22Rv1 (cell line): Measurements from ENCODE around the gene EDN2.

Experiments used
- H3K27ac ChIP-seq: fragments of 450-650 bp; 2 replicates; pipeline ENCODE4 v1.5.1; 2017
- ZFX ChIP-seq: fragments of 450-650 bp; IDR thresholded peaks from 2 replicates; pipeline ENCODE4 v1.6.1; 2017; ENCODE audit warnings: antibody characterized with exemption, borderline replicate concordance
- TF ChIP-seq, protein P1 (sequence below): fragments of 450-650 bp; IDR thresholded peaks from 2 replicates; pipeline ENCODE4 v1.5.1; 2017; ENCODE audit warnings: mild to moderate bottlenecking

EDN2 gene

DNA sequence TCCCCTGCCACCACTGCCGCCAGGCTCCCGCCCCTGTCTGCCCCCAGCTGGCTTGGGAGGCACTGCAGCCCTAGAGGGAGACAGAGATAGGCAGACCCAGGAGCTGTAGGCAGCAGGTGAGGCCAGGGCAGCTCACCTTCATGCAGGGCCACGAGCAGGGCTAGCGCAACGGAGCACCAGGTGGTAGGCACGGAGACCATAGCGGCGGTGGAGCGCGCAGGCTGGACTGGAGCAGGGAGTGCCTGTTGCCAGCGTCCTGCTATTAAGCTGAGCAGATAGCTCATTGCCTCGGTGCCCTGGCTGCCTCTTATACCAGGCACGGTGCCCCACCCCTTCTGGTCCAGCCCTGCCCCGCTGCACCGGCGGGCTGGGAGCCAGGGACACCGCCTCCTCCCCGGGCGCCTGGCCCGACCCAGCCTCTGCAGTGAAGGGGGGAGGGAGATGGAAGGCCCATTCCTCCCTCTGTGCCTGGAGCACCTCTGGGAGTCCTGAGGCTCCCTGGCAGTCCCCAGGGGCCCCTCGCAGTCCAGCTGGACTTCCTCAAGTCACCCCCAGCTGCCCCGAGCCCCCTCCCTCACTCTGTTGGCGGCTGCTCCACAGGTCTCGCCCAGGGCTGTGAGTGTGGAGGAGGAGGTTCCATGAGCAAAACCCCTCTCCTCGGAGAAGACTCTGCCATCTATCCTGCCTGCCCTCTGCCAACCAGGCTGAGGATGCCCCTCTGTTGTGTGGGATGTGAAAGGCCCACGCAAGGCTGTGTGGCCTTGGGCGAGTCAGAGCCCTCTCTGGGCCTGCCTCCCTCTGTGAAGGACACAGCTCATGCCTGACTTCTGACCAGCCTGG lies at the start of gene EDN2:
Gene EDN2 (minus strand): TSS at position 282 of the 840 bp plus-strand sequence. CDS start 82 bp downstream, at position 200.
- H3K27ac ChIP-seq = peak within 1 kb of the TSS; percentile 84

DNA sequence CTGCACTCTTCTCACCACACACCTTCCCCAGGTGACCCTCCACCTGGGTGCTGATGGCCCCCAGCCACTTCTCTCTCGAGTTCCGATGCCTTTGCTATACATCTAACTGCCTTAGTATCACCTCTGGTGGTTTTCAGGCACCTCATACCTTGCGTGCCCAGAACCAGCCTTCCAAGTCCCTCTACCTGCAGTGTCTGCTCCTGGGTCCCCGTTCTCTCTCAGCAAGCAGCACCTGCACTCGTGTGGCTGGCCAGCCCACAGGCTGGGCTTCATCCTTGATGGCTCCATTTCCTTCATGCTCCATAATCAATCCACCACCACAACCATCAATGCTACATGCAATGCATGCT lies 49.2 kb upstream of the EDN2 start:
- no peak for TF ChIP-seq ZFX
- TF ChIP-seq, protein P1, sequence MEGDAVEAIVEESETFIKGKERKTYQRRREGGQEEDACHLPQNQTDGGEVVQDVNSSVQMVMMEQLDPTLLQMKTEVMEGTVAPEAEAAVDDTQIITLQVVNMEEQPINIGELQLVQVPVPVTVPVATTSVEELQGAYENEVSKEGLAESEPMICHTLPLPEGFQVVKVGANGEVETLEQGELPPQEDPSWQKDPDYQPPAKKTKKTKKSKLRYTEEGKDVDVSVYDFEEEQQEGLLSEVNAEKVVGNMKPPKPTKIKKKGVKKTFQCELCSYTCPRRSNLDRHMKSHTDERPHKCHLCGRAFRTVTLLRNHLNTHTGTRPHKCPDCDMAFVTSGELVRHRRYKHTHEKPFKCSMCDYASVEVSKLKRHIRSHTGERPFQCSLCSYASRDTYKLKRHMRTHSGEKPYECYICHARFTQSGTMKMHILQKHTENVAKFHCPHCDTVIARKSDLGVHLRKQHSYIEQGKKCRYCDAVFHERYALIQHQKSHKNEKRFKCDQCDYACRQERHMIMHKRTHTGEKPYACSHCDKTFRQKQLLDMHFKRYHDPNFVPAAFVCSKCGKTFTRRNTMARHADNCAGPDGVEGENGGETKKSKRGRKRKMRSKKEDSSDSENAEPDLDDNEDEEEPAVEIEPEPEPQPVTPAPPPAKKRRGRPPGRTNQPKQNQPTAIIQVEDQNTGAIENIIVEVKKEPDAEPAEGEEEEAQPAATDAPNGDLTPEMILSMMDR = no peak
- H3K27ac ChIP-seq = no peak overlapping the region

More for the DNA sequence above, at the start of gene EDN2:
- TF ChIP-seq, protein P1 = peak; percentile 75
- no peak for TF ChIP-seq ZFX

DNA sequence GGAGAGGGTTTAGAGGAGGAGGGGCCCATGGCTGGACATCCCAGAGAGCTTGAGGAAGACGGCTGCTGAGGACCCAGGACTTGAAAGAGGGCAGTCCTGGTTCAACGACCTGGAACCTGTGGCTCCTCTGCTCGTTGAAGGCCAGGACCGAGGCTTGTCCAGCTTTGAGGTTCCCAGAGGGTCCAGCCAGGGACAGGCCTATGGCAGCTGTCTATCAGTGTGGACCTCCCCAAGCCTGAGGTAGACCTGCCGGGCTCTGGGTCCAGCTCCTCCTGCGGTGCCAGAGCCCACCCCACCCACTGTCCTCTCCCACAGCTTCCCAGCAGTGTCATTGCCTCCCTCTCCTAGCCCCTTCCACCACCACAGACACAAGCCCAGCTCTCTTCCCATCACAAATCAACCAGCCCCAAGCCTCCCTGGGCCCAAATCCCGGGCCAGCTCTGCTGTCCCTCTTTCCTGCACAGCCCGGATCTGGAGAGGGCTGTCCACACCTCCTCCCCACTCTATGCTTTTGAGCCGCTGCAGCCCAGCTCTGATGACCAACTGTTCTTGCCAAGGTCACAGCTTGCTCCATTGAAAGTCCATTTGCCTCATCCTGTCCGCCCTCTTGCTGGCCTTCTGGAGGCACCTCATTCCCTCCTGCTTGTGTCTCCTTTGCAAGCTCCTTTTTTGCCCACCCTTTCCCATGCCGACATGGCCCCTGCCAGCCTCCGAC lies 48.7 kb upstream of the EDN2 start:
- TF ChIP-seq, protein P1 = no peak
- no peak for TF ChIP-seq ZFX
- no peak overlapping the region for H3K27ac ChIP-seq

DNA sequence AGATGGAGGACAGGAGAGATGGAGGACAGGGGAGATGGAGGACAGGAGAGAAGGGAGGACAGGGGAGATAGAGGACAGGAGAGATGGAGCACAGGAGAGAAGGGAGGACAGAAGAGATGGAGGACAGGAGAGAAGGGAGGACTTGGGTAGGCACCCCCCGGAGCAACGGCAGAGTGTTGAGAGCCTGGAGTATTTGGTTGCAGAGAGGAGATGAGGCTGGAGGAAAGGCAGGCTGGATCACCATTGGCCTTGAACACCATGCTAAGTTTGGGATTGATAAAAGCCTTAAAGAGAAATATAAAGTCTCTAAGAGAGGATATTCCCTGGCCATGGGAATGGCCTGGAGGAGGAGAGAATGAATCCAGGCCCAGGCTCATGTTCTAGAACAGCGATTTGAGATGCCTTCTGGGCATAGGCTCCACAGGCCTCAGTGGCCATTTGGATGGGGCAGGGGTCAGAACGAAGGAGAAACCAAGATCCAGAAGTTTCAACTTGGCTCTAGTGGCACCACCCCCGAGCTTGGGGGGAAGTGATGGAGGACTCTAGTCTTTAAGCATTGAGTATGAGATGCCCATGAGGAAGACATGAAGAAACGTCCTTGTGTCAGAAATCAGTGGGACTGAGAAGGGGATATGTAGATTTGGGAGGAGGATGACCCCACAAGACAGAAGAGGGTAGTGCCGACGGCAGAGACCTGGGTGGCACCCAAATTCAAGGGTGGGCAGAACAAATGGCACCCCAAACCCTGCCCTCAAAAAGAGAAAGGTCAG lies 47.9 kb upstream of the EDN2 start:
- TF ChIP-seq ZFX = no peak
- TF ChIP-seq, protein P1 = no peak
- H3K27ac ChIP-seq = no peak overlapping the region

DNA sequence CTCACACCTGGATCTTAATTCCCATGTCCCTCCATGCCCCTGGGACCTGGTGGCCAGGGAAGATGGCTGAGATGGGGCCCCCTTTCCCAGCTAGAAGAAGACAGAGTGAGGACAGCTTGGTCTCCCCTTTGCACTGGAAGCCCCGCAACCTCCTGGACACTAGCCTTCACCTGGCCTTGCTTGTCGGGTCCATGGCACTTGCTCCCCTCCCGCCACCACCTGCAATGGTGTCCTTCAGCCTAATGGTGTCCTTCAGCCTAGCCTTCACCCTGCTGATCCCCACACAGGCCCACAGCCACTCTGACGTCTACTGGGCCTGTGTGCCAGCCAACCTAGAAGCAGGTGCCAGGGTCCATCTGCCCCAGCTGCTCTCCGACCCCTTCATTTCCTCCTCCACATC lies 45.9 kb upstream of the EDN2 start:
- H3K27ac ChIP-seq = no peak overlapping the region
- TF ChIP-seq ZFX = no peak
- TF ChIP-seq, protein P1 = 0 out of 2 replicates have a peak, but pooled peaks have one; percentile 27

DNA sequence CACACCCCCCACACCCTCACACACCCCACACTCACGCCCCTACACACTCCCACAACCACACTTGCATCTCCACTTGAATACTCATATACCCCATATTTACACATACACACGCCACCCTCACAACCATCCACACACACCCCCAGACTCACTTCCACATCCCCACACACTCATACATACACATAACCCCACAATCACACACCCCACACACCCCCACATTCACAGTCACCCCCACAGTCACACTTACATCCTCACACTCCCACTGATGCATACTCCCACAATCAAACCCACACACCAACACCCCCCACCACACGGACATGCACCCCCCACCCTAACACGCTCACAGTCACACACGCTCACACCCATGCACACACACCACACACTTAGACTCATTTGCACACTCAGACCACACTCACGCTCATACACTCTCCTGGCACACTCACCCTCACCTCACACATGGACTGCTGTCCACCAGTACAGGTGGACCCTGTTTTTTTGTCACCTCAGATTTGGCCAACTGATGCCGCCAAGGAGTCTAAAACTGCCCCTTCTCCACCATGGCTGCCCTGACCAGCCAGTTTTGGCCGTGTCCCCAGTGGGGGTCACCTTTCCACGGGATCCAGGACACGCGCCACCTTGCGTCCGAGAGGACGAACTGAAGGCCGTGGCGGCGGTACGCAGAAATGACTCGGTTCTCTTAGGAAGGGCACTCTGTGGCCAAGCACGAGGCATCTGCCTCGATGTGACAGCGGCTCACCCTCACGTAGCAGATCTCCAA lies 45.3 kb upstream of the EDN2 start:
- H3K27ac ChIP-seq = no peak overlapping the region
- TF ChIP-seq, protein P1 = peak; percentile 74
- no peak for TF ChIP-seq ZFX
